ENCODE data around the gene ANGPT4. TPM values are rescaled to one million over a fixed set of nuclear protein-coding genes. Genes with fewer than 3 reads are reported as not detected.

ANGPT4 gene
- total RNA-seq, 6 experiments from 2014 or later, result 0.04 to 0.12 TPM; not detected in 4

DNA sequence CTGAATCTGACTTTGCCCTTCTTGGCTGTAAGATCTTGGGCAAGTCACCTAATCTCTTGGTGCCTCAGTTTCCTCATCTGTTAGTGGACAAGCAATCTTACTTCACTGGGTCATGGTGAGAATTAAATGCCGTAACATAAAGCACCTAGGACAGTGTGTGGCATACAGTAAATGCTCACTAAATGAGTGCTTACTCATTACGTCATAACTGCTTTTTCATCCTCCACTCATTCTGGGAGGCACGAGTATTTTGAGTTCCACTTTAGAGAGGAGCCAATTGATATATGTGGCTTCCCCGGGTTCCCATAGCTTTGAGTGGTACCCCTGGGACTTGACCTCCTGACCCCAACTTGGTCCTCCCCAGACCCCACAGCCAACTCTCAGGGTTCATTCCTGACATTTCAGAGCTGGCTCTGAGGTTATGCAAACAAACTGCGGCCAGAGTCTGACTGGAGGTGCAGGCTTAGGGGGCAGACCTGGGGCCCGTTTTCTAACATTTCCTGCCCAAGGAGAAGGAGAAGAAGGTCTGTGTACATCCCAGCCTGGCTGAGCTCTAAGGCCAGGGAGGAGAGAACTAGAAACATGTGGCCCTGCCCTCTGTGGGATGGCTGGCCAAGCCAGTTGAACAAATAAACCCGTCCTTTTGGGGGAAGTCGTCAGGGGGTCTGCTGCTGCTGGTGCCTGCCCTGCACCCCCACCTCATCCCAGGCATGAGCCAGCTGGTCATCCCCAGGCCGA lies 5.8 kb downstream of the ANGPT4 start:
- Histone ChIP-seq H3K4me3 (no peak overlapping the region), H3K27me3 (no peaks in the 10 kb centered on the region), H3K9me3 (no peaks in the 10 kb centered on the region), H3K36me3 (no peaks in the 10 kb centered on the region), H3K27ac (no peak overlapping the region), H3K4me1 (no peaks in the 10 kb centered on the region)
- intact Hi-C loops (cut with DNase I), result no loop called here
- 46% methylated on average over 6 of the region's 9 CpGs for WGBS (ENCODE audit: insufficient coverage, low coverage, low lambda C conversion rate, missing lambda C conversion rate)
- peak in 1 of 3 donors; percentile 15 for DNase-seq
- TF ChIP-seq CTCF (IDR thresholded peaks at IDR 0.05), result no peak
- TF ChIP-seq POLR2A (IDR thresholded peaks at IDR 0.05), result no peak
- ATAC-seq, result no peak

GRCh38 chr20:909641-910040 lies 6.5 kb downstream of the ANGPT4 start:
- H3K27me3 ChIP-seq, result no peaks in the 10 kb centered on the region
- H3K9me3 ChIP-seq, result no peaks in the 10 kb centered on the region
- H3K36me3 ChIP-seq, result no peaks in the 10 kb centered on the region
- TF ChIP-seq POLR2A (IDR thresholded peaks at IDR 0.05), result no peak
- TF ChIP-seq CTCF (IDR thresholded peaks at IDR 0.05), result no peak
- peak in 1 of 3 donors; percentile 15 for DNase-seq
- H3K4me3 ChIP-seq, result no peak overlapping the region
- ATAC-seq, result no peak
- intact Hi-C loops (cut with DNase I), result no loop called here
- H3K4me1 ChIP-seq, result no peaks in the 10 kb centered on the region
- WGBS (ENCODE audit: insufficient coverage, low coverage, low lambda C conversion rate, missing lambda C conversion rate), result no CpG with 5 or more reads among the region's 3 CpGs
- no peak overlapping the region for H3K27ac ChIP-seq

GRCh38 chr20:906703-907270 lies 9.3 kb downstream of the ANGPT4 start:
- intact Hi-C loops (cut with DNase I), result no loop called here
- ATAC-seq (peak in 1 of 4 donors; percentile 39), DNase-seq (peak in 1 of 3 donors; percentile 28)
- no CpG with 5 or more reads among the region's 4 CpGs for WGBS (ENCODE audit: insufficient coverage, low coverage, low lambda C conversion rate, missing lambda C conversion rate)
- no peaks in the 10 kb centered on the region for H3K27me3 ChIP-seq
- no peaks in the 10 kb centered on the region for H3K9me3 ChIP-seq
- H3K4me1 ChIP-seq, result no peaks in the 10 kb centered on the region
- no peak overlapping the region for H3K4me3 ChIP-seq
- TF ChIP-seq POLR2A (IDR thresholded peaks at IDR 0.05) (no peak), CTCF (IDR thresholded peaks at IDR 0.05) (no peak)
- H3K36me3 ChIP-seq, result no peaks in the 10 kb centered on the region
- H3K27ac ChIP-seq, result no peak overlapping the region

DNA sequence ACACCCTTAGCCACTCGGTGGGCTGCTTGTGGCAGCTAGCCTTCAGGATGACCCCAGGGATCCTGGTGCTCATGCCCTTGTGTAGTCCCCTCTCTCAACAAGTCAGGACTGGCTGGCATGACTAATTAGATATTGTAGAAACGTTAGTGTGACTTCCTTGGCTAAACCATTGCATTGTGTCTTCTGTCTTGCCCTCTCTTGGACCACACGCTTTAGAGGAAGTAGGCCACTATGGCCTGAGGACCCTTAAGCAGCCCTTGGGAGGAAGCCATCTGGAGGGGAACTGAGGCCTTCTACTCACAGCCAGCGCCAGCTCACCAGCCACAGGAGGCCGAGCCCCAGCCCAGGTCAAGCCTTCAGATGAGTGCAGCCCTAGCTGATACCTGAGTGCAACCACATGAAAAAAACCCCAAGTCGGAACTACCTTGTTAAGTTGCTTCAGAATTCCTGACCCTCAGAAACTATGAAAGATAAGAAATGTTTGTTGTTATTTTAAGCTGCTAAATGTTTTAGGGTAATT lies 10.1 kb downstream of the ANGPT4 start:
- TF ChIP-seq POLR2A (IDR thresholded peaks at IDR 0.05), result no peak
- no peak for TF ChIP-seq CTCF (IDR thresholded peaks at IDR 0.05)
- intact Hi-C loops (cut with DNase I), result no loop called here
- H3K27ac ChIP-seq, result no peak overlapping the region
- no peaks in the 10 kb centered on the region for H3K9me3 ChIP-seq
- H3K4me1 ChIP-seq, result no peaks in the 10 kb centered on the region
- WGBS (ENCODE audit: insufficient coverage, low coverage, low lambda C conversion rate, missing lambda C conversion rate), result 67% methylated on average over 3 of the region's 6 CpGs
- H3K4me3 ChIP-seq, result no peak overlapping the region
- H3K27me3 ChIP-seq, result no peaks in the 10 kb centered on the region
- peak in 3 of 4 donors; percentile 15 to 45 (median 41) for ATAC-seq
- DNase-seq, result peak in 1 of 3 donors; percentile 11
- no peaks in the 10 kb centered on the region for H3K36me3 ChIP-seq
